Activated T-helper 1 cell treated with anti-CD3 and anti-CD28 coated beads, Interleukin-12 subunit alpha, Interleukin-12 subunit beta, Interleukin-2, Interleukin-4 antibody, amounts not matched to agents 30 ng/mL and 10 ng/mL and 1 ng/mL, durations not matched to agents 14 hours and 24 hours and 36 hours (primary cell): ENCODE data around the gene MAMDC4. TPM values are rescaled to one million over a fixed set of nuclear protein-coding genes. Genes with fewer than 3 reads are reported as not detected.
"Not testable (repeated sequence)": the region's sequence is repeated elsewhere in the genome, so short reads cannot be mapped to it uniquely, and the experiment has no call there.

Experiments used
- DNase-seq: peaks from one replicate; pipeline ENCODE4 v3.0.0; 2021; ENCODE audit warnings: low spot score
- H3K27ac Mint-ChIP-seq: one replicate; pipeline ENCODE4 v1.8.0; 2021; ENCODE audit warnings: mild to moderate bottlenecking, mixed read lengths
- H3K27me3 Mint-ChIP-seq: one replicate; pipeline ENCODE4 v1.8.0; 2022; ENCODE audit warnings: mild to moderate bottlenecking, moderate library complexity, mixed read lengths; ENCODE audit not compliant: insufficient read depth
- H3K36me3 Mint-ChIP-seq: one replicate; pipeline ENCODE4 v1.8.0; 2021; ENCODE audit warnings: low read depth, mixed read lengths
- H3K4me1 Mint-ChIP-seq: one replicate; pipeline ENCODE4 v1.8.0; 2021; ENCODE audit warnings: low read depth, mixed read lengths
- H3K4me3 Mint-ChIP-seq: one replicate; pipeline ENCODE4 v1.8.0; 2021; ENCODE audit warnings: mild to moderate bottlenecking, moderate library complexity, mixed read lengths
- H3K9me3 Mint-ChIP-seq: one replicate; pipeline ENCODE4 v1.8.0; 2021; ENCODE audit warnings: mixed read lengths
- intact Hi-C: fragments of 100-400 bp; cut with micrococcal nuclease; formaldehyde crosslinking; loops from one replicate; pipeline ENCODE4 v1.15.1; 2024
- total RNA-seq: library from RNA; stranded (reverse); gene quantifications from 2 replicates; pipeline ENCODE4 v1.2.3, GENCODE V29; 2022

MAMDC4 gene
- total RNA-seq = 18.2 and 23.6 TPM in 2 replicates

DNA sequence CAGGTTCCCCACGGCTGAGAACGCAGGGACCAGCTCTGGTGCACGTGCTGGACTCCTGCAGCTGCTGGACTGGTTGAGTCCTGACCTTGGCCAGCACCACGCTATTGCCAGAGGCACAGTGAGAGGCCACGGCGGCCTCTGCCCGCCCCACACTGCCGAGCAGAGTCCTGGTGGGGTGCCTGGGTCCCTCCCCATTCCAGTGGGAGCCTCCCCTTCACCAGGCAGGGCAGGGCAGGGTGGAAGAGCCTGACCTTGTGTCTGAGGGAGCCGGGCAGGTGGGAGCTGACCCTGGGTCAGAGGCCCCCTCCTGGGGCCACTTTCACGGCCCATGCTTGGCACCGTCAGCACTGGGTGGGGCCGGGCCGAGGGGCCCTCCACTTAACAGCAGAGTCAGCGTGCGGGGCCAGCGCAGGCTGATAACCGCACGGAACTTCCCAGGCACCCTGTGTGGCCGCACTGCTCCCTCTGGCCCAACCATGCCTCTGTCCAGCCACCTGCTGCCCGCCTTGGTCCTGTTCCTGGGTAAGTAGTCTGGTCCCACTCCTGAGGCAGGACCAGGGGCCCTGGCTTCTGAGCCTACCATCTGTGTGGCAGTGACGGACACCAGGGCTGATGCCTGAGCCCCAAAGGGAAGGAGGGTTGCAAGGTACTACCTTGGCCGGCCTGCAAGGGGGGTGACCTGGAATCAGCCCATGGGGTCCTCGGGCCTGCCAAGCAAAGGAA is at the start of gene MAMDC4:
Gene MAMDC4, plus strand, starts transcription at position 406 of the 723 bp plus-strand sequence. Its CDS starts 71 bp downstream, at position 477.
- DNase-seq = no peak
- intact Hi-C loops = no loop called here
- H3K36me3 Mint-ChIP-seq = peaks cover 5% of the 10 kb centered on the region
- H3K4me3 Mint-ChIP-seq = peak within 1 kb of the TSS; percentile 65
- peaks cover 6% of the 10 kb centered on the region for H3K27me3 Mint-ChIP-seq
- H3K4me1 Mint-ChIP-seq = no peaks in the 10 kb centered on the region
- no peak within 1 kb of the TSS for H3K27ac Mint-ChIP-seq
- no peaks in the 10 kb centered on the region for H3K9me3 Mint-ChIP-seq

DNA sequence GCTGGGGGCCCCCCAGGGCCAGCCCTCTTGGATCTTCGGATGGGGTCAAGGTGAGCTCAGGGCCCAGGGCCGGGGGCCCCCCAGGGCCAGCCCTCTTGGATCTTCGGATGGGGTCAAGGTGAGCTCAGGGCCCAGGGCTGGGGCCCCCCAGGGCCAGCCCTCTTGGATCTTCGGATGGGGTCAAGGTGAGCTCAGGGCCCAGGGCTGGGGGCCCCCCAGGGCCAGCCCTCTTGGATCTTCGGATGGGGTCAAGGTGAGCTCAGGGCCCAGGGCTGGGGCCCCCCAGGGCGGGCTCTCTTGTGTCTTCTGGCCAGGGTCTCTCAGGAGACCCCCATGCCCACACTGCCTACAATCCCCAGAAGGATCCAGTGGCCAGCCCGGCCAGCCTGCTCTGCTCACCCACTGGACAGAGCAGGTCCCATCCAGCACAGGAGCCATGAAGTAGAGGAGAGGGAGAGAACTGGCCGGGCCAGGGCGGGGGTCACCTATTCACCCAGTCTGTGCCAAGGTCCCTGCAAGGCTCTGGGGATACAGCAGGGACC is 49.1 kb upstream of the MAMDC4 start:
- intact Hi-C loops = loop anchor here (10.0 kb wide), 2 partner anchors 558 to 652 kb away; partner anchors contain the start of genes NSMF and QSOX2
- H3K4me1 Mint-ChIP-seq = peaks cover 10% of the 10 kb centered on the region
- H3K27me3 Mint-ChIP-seq = peaks cover 19% of the 10 kb centered on the region
- H3K4me3 Mint-ChIP-seq, H3K9me3 Mint-ChIP-seq, H3K27ac Mint-ChIP-seq, H3K36me3 Mint-ChIP-seq, DNase-seq: not testable (repeated sequence)

DNA sequence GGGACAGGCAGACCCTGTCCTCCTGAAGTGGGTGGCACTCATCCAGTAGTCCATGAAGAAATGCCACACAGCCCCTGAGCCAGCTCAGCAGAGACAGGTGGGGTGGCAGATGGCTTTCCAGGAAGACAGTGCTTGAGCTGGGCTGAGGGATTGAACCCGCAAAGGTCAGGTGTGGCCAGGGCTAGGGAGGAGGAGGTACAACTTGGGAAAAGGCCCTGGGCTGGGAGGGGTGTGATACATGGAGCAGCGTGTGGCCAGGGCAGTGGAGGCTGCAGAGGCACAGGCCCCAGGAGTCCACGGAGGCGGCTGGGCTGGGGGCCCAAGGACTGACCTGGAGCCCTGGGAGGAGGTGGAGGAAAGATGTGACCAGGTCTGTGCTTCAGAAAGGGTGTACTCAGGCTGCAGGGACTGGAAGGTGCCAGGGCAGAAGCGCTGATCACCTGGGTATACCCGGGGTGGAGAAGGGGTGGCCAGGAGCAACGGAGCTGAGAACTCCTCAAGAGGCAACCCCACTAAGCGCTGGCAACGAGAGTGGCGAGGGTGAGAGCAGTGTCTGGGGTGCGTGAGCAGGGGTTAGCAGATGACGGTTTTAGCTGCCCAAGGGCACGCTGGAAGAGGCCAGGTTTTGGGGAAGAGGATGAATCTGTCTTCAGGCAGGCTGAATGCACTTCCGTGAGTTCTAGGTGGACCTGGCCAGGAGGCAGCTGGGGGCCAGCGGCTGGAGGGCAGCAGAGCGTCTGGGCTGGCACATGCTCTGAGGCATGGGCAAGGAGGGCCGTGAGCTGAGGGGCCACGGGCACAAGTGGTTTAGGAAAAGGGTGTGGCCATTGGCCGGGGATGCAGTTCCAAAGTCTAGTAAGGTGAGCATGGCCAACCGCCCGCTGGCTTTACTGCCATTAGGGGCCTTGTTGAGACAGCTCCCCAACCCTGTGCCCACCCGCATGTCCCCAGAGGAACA is 48.3 kb upstream of the MAMDC4 start:
- no peak overlapping the region for H3K27ac Mint-ChIP-seq
- DNase-seq = no peak
- H3K9me3 Mint-ChIP-seq = no peaks in the 10 kb centered on the region
- peaks cover 13% of the 10 kb centered on the region for H3K4me1 Mint-ChIP-seq
- H3K36me3 Mint-ChIP-seq = peaks cover 7% of the 10 kb centered on the region
- intact Hi-C loops = loop anchor here (10.0 kb wide), 2 partner anchors 559 to 651 kb away; partner anchors contain the start of genes NSMF and QSOX2
- H3K4me3 Mint-ChIP-seq = no peak overlapping the region
- peaks cover 17% of the 10 kb centered on the region for H3K27me3 Mint-ChIP-seq

DNA sequence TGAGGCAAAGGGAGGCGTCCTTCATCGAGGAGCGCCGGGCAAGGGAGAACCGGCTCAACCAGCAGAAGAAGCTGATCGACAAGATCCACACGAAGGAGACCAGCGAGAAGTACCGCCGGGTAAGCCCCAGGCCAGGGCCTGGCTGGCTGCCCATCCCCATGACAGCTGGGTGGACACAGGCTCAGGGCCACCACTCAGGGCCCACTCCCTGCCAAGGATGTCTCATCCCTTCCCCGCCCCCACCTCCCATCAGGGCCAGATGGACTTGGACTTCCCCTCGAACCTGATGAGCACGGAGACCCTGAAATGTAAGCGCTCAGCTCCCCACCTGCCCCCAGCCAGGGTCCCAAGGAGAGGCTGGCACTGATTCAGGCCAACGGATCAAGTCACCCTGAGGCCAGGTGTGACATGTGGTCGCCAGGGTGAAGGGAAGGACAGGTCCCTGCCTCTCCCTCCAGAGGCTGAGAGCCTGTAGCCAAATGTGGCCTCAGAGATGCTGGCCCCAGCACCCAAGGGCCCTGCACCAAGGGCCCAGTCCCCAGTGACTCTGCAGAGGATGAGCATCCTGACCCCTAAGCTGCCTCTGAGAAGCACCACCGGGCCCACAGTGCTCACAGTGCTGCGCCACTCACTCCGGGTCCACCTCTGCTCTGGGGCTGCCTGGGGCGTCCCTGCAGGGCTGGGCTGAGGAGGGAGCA is 47.5 kb upstream of the MAMDC4 start:
- no peak overlapping the region for H3K27ac Mint-ChIP-seq
- no peak overlapping the region for H3K4me3 Mint-ChIP-seq
- peaks cover 21% of the 10 kb centered on the region for H3K4me1 Mint-ChIP-seq
- H3K27me3 Mint-ChIP-seq = peaks cover 17% of the 10 kb centered on the region
- DNase-seq = no peak
- H3K36me3 Mint-ChIP-seq = peaks cover 11% of the 10 kb centered on the region
- intact Hi-C loops = loop anchor here (10.0 kb wide), 2 partner anchors 560 to 650 kb away; partner anchors contain the start of genes NSMF and QSOX2
- H3K9me3 Mint-ChIP-seq = no peaks in the 10 kb centered on the region

DNA sequence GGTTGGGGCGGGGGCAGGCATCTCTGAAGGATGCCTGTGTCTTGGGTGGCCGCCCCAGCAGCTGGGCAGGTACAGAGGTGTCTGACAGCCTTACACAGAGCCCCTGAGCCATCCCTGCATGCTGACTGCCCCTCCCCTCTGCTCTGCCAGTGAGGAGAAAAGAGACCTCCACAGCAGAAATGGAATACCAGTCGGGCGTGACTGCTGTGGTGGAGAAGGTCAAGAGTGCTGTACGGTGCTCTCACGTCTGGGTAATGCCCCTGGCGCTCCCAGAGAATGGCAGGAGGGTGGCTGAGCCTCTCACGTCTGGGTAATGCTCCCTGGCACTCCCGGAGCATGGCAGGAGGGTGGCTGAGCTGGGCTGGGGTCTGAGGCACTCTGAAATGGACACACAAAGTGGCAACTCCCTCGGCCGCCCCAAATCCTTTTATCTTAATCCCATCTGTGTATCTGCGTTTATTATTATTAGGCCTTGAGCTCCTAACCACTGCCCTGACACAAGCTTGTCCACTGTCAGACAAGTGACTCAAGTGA is 46.9 kb upstream of the MAMDC4 start:
- H3K4me3 Mint-ChIP-seq = peak overlapping the region; percentile 59
- intact Hi-C loops = loop anchor here (10.0 kb wide), 2 partner anchors 560 to 650 kb away; partner anchors contain the start of genes NSMF and QSOX2
- H3K9me3 Mint-ChIP-seq = no peaks in the 10 kb centered on the region
- H3K36me3 Mint-ChIP-seq = peaks cover 17% of the 10 kb centered on the region
- no peak for DNase-seq
- peaks cover 25% of the 10 kb centered on the region for H3K4me1 Mint-ChIP-seq
- no peak overlapping the region for H3K27ac Mint-ChIP-seq
- peaks cover 13% of the 10 kb centered on the region for H3K27me3 Mint-ChIP-seq

DNA sequence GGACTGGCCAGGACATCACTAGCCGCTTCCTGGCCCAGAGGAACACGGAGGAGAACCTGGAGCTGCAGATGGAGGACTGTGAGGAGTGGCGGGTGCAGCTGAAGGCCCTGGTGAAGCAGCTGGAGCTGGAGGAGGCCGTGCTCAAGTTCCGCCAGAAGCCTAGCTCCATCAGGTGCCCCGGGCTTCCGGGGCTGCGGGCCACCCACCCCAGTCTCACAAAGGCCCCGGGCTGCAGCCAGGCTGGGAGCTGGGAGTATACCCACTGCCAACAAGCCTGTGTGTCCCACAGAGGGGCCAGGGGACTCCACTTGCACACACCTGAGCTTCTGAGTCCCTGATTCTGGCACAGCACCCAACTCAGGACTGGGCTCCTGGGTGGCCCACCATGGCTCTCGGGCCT is 46.1 kb upstream of the MAMDC4 start:
- H3K4me3 Mint-ChIP-seq = peak overlapping the region; percentile 85
- H3K36me3 Mint-ChIP-seq = peaks cover 19% of the 10 kb centered on the region
- intact Hi-C loops = loop anchor here (2.0 to 10.0 kb wide), 4 partner anchors 15 to 649 kb away; partner anchors contain the start of genes AJM1, NSMF, QSOX2 and TMEM141
- H3K27me3 Mint-ChIP-seq = peaks cover 8% of the 10 kb centered on the region
- no peaks in the 10 kb centered on the region for H3K9me3 Mint-ChIP-seq
- no peak for DNase-seq
- peaks cover 20% of the 10 kb centered on the region for H3K4me1 Mint-ChIP-seq
- no peak overlapping the region for H3K27ac Mint-ChIP-seq

DNA sequence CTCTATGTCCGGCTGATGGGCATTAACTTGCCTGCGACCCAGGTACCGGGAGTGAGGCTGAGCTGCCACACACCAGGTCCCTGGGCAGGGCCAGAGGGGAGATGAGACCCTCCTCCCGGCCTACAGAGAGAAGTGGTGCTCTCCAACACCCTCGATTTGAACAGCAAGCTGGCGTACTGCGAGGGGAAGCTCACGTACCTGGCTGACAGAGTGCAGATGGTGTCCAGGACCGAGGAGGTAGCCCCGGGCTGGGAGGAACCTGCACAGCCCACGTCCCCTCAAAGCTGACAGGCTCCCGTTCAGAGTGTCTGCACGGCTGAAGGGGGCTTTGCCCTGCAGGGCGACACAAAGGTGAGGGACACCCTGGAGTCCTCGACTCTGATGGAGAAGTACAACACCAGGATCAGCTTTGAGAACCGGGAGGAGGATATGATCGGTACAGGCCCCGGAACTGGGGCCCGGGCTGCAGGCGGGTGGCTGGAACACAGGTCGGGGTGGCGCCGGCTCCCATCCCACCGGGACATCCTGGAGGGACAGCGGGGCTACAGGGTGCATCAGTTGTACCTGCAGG is 45.4 kb upstream of the MAMDC4 start:
- intact Hi-C loops = loop anchor here (1.0 to 10.0 kb wide), 7 partner anchors 16 to 648 kb away; partner anchors contain the start of genes AJM1, FBXW5, NSMF and PAXX

DNA sequence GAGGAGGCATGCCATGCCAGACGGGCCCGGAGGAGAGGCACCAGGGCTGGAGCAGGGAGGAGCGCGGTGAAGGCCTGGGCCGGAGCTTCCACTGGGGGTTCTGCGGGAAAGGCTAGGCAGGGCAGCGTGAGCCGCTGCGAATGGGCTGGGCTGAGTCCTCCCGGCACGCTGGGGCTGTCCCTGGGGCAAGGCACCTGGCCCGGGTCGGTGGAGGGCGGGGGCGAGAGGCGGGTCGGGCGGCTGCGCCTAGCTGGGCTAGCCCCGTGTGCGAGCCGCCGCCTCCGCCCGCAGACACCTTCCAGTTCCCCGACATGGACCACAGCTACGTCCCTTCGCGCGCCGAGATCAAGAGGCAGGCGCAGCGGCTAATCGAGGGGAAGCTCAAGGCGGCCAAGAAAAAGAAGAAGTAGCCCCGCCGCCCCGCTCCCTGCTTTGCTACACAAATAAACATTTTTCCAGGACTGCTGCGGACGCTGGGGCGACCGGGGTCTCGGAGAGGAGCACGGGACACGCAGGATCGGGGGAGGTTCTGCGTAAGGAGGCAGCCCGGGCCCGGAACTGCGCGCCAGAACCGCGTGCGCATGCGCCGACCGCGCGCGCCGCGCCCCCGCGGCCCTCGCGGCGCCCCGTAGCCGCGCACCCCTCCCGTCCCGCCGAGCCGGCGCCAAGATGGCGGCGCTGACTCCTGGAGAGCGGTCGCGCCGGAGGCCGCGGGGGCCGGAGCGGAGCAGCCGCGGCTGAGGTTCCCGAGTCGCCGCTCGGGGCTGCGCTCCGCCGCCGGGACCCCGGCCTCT is 44.7 kb upstream of the MAMDC4 start, which contains the start of gene RABL6:
Gene RABL6, plus strand, starts transcription at position 668 of the 794 bp plus-strand sequence. CDS start 249 bp downstream, outside the sequence.
- H3K27me3 Mint-ChIP-seq = peaks cover 4% of the 10 kb centered on the region

More for the DNA sequence above, 45.4 kb upstream of the MAMDC4 start:
- no peak for DNase-seq
- peaks cover 20% of the 10 kb centered on the region for H3K36me3 Mint-ChIP-seq
- H3K4me3 Mint-ChIP-seq = peak overlapping the region; percentile 85
- H3K4me1 Mint-ChIP-seq = peaks cover 22% of the 10 kb centered on the region
- no peaks in the 10 kb centered on the region for H3K9me3 Mint-ChIP-seq
- peaks cover 4% of the 10 kb centered on the region for H3K27me3 Mint-ChIP-seq
- H3K27ac Mint-ChIP-seq = peak overlapping the region; percentile 90

DNA sequence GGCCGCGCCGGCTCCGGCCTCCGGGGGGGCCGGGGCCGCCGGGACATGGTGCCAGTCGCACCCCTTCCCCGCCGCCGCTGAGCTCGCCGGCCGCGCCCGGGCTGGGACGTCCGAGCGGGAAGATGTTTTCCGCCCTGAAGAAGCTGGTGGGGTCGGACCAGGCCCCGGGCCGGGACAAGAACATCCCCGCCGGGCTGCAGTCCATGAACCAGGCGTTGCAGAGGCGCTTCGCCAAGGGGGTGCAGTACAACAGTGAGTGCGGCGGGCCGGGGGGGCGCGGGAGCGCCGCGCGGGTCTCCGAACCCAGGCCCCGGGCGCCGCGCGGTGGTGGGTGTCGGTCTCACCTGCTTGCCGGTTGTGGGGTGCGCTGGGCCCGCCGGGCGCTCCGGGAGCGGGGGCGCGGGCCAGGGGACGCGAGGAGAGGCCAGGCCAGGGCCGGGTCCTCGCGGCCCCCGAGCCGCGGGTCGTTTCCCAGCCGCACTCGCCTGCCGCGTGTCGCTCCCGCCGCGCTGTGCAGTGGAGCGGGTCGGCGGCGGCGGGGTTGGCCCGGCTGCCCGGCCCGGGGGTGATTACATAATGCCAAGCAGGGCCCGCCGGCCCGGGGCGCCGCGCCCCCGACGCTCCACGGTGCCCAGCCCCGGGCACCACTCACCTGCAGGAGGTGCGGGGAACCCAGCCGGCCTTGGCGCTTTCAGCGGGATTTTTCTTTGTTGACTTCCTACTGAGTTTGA is 43.9 kb upstream of the MAMDC4 start:
- H3K27ac Mint-ChIP-seq = peak overlapping the region; percentile 55
- H3K4me1 Mint-ChIP-seq = peaks cover 35% of the 10 kb centered on the region
- H3K9me3 Mint-ChIP-seq = no peaks in the 10 kb centered on the region
- intact Hi-C loops = loop anchor here (10.0 kb wide), 2 partner anchors 563 to 647 kb away; partner anchors contain the start of genes NSMF and QSOX2
- H3K36me3 Mint-ChIP-seq = peaks cover 26% of the 10 kb centered on the region
- peak overlapping the region; percentile 83 for H3K4me3 Mint-ChIP-seq
- H3K27me3 Mint-ChIP-seq = peaks cover 4% of the 10 kb centered on the region
- peak; percentile 33 for DNase-seq

More for the DNA sequence above, 44.7 kb upstream of the MAMDC4 start, which contains the start of gene RABL6:
- DNase-seq = peak; percentile 82
- Mint-ChIP-seq H3K27ac (peak within 1 kb of the TSS; percentile 90), H3K4me1 (peaks cover 28% of the 10 kb centered on the region), H3K36me3 (peaks cover 20% of the 10 kb centered on the region), H3K4me3 (peak within 1 kb of the TSS; percentile 85), H3K9me3 (no peaks in the 10 kb centered on the region)
- intact Hi-C loops = loop anchor here (1.0 to 10.0 kb wide), 7 partner anchors 17 to 647 kb away; partner anchors contain the start of genes AJM1, FBXW5, NSMF and PAXX

DNA sequence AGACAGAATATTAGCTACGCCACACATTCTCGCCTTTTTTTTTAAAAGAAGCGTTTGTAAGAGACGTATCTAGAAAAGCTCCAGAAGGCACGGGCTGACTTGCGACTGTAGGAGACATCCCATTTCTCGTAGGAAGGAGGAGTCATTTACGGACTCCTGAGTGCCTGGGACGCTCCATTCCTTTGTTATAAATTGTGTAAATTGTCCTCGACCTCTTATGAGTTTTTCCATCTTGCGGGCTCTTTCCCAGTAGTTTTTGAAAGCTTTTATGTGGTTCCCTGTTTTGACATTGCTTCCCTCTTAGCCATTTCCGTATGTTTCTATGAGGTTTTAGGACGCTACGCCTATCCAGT is 43.4 kb upstream of the MAMDC4 start:
- Mint-ChIP-seq H3K27me3 (peaks cover 3% of the 10 kb centered on the region), H3K4me3 (peak overlapping the region; percentile 83), H3K36me3 (peaks cover 31% of the 10 kb centered on the region), H3K27ac (peak overlapping the region; percentile 36), H3K9me3 (no peaks in the 10 kb centered on the region), H3K4me1 (peaks cover 38% of the 10 kb centered on the region)
- no peak for DNase-seq
- intact Hi-C loops = loop anchor here (10.0 kb wide), 2 partner anchors 564 to 646 kb away; partner anchors contain the start of genes NSMF and QSOX2
